Mesenchymal stem cell (in vitro differentiated cells and primary cell): ENCODE results near the gene RNF220.

Source experiments
- DNase-seq: peaks from one replicate; pipeline ENCODE4 v3.0.0-alpha.2; 2013
- H2AFZ ChIP-seq: one replicate; pipeline ENCODE4 v1.6.1; 2013; ENCODE audit warnings: low read depth, mild to moderate bottlenecking, control low read depth, inconsistent platforms, low read length, moderate library complexity
- H2AK5ac ChIP-seq: 2 replicates; pipeline ENCODE4 v1.6.1; 2013; ENCODE audit warnings: low read length, moderate library complexity, mild to moderate bottlenecking, inconsistent platforms; ENCODE audit not compliant: severe bottlenecking
- H2BK120ac ChIP-seq: one replicate; pipeline ENCODE4 v1.6.1; 2013; ENCODE audit warnings: low read depth, mild to moderate bottlenecking, inconsistent platforms, low read length, moderate library complexity
- H2BK12ac ChIP-seq, 2 experiments: one replicate each; pipeline ENCODE4 v1.6.1; 2013; ENCODE audit warnings: inconsistent platforms in 2 of 2, low read length in 2 of 2, mild to moderate bottlenecking in 2 of 2, moderate library complexity in 2 of 2, control low read depth in 1 of 2
- H2BK15ac ChIP-seq: one replicate; pipeline ENCODE4 v1.6.1; 2013; ENCODE audit warnings: mild to moderate bottlenecking, low read depth, inconsistent platforms; ENCODE audit not compliant: poor library complexity, severe bottlenecking
- H2BK5ac ChIP-seq: 2 replicates; pipeline ENCODE4 v1.6.1; 2013; ENCODE audit warnings: low read depth, mild to moderate bottlenecking, low read length, control low read depth, inconsistent platforms; ENCODE audit not compliant: poor library complexity, severe bottlenecking
- H3K14ac ChIP-seq, 2 experiments: one replicate each; pipeline ENCODE4 v1.6.1; 2013; ENCODE audit warnings: inconsistent platforms in 2 of 2, low read length in 2 of 2, control low read depth in 1 of 2, mild to moderate bottlenecking in 1 of 2, moderate library complexity in 1 of 2
- H3K18ac ChIP-seq, 2 experiments: one replicate each; pipeline ENCODE4 v1.6.1; 2013; ENCODE audit warnings: inconsistent platforms in 2 of 2, low read length in 2 of 2, control low read depth in 1 of 2, low read depth in 1 of 2, mild to moderate bottlenecking in 1 of 2
- H3K23ac ChIP-seq, 2 experiments: one replicate each; pipeline ENCODE4 v1.6.1; 2013; ENCODE audit warnings: inconsistent platforms in 2 of 2, low read length in 2 of 2, mild to moderate bottlenecking in 2 of 2, moderate library complexity in 2 of 2, control low read depth in 1 of 2
- H3K27ac ChIP-seq: 2 replicates; pipeline ENCODE4 v1.5.1; 2013; ENCODE audit warnings: mild to moderate bottlenecking, moderate library complexity, low read length, control low read depth, inconsistent platforms; ENCODE audit not compliant: poor library complexity, severe bottlenecking
- H3K27me3 ChIP-seq, 2 experiments: 2 replicates each; pipeline versions ENCODE4 v1.6.1 to v1.7.0; 2013; ENCODE audit warnings: low read length in 2 of 2, mild to moderate bottlenecking in 2 of 2, moderate library complexity in 2 of 2, control low read depth in 1 of 2, inconsistent platforms in 1 of 2; ENCODE audit not compliant: control insufficient read depth in 1 of 2, insufficient read depth in 1 of 2
- H3K36me3 ChIP-seq, 2 experiments: 2 replicates each; pipeline versions ENCODE4 v1.6.1 to v1.7.0; 2013; ENCODE audit warnings: low read length in 2 of 2, control low read depth in 1 of 2, inconsistent platforms in 1 of 2, low read depth in 1 of 2, mild to moderate bottlenecking in 1 of 2; ENCODE audit not compliant: insufficient read depth in 2 of 2, control insufficient read depth in 1 of 2
- H3K4ac ChIP-seq, 2 experiments: one replicate each; pipeline ENCODE4 v1.6.1; 2013; ENCODE audit warnings: inconsistent platforms in 2 of 2, low read length in 2 of 2, mild to moderate bottlenecking in 2 of 2, moderate library complexity in 2 of 2, control low read depth in 1 of 2, low read depth in 1 of 2
- H3K4me1 ChIP-seq: 2 replicates; pipeline ENCODE4 v1.6.1; 2013; ENCODE audit warnings: low read depth, low read length, control low read depth; ENCODE audit not compliant: control insufficient read depth, insufficient read depth
- H3K4me2 ChIP-seq: 2 replicates; pipeline ENCODE4 v1.6.1; 2013; ENCODE audit warnings: low read length, mild to moderate bottlenecking, inconsistent platforms; ENCODE audit not compliant: poor library complexity, severe bottlenecking
- H3K4me3 ChIP-seq, 2 experiments: 2 replicates each; pipeline versions ENCODE4 v1.5.1 to v1.7.0; 2013; ENCODE audit warnings: low read length in 2 of 2, mild to moderate bottlenecking in 2 of 2, control low read depth in 1 of 2, low read depth in 1 of 2; ENCODE audit not compliant: insufficient read depth in 1 of 2
- H3K79me1 ChIP-seq: replicated peaks from 2 replicates; pipeline ENCODE4 v1.6.1; 2013; ENCODE audit warnings: mild to moderate bottlenecking, control low read depth, low read length, inconsistent platforms; ENCODE audit not compliant: poor library complexity, severe bottlenecking
- H3K9ac ChIP-seq: 2 replicates; pipeline ENCODE4 v1.7.0; 2013; ENCODE audit warnings: mild to moderate bottlenecking, low read length, moderate library complexity
- H3K9me3 ChIP-seq: 2 replicates; pipeline ENCODE4 v1.7.0; 2013; ENCODE audit warnings: mild to moderate bottlenecking, low read length; ENCODE audit not compliant: control insufficient read depth
- H4K8ac ChIP-seq: one replicate; pipeline ENCODE4 v1.6.1; 2013; ENCODE audit warnings: inconsistent platforms, mild to moderate bottlenecking, low read length, moderate library complexity
- H4K91ac ChIP-seq: one replicate; pipeline ENCODE4 v1.6.1; 2013; ENCODE audit warnings: mild to moderate bottlenecking, low read length, inconsistent platforms
- WGBS: methylation state at CpG from one replicate; pipeline ENCODE4 v1.1.7; 2013; ENCODE audit warnings: mixed read lengths; 5-methylcytosine and 5-hydroxymethylcytosine counted together

Gene RNF220

DNA sequence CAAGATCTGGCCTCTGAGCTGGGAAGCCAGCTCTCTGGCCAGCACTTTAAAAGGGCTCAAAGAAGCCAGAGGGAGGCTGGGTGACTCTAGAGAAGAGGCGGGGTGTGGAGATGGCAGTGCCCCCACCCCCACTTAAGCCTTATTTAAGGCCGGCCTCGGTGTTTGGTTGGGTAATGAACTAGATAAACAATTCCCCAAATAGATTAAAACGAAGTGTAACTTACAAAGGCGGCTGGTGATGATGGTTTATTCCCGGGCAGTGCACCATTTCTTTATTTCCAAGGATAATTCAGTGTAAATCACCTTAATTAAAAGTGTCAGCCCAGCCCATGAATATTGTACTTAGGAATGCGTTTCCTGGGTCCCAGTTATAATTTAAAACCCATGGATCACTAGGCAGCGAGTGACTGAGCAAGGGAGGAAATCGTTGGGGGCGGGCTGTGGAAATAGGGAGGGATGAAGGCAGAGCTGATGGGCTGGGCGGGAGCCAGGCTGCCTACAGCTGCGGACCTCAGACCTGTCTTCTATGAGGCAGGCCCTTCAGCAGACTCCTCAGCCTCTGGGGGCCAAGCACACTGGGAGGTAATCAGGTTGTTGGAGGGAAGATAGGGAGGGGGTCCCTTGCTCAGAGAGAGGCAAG, 214.3 kb downstream of the RNF220 start:
- Histone ChIP-seq H3K9ac (no peak overlapping the region), H2BK15ac (no peak overlapping the region), H3K23ac (no peak overlapping the region), H3K79me1 (no peaks in the 10 kb centered on the region), H3K27ac (no peak overlapping the region), H3K4me2 (no peak overlapping the region), H3K14ac (no peak overlapping the region), H4K91ac (no peak overlapping the region), H2BK12ac (no peak overlapping the region), H3K36me3 (no peaks in the 10 kb centered on the region), H3K27me3 (peaks cover 14 to 45% of the 10 kb centered on the region in 2 experiments), H3K4ac (no peak overlapping the region), H2AK5ac (no peak overlapping the region), H3K18ac (no peak overlapping the region), H2BK120ac (no peak overlapping the region), H4K8ac (no peak overlapping the region), H3K4me3 (no peak overlapping the region), H2BK5ac (no peak overlapping the region), H3K9me3 (no peaks in the 10 kb centered on the region), H3K4me1 (peaks cover 10% of the 10 kb centered on the region), H2AFZ (no peak overlapping the region)
- DNase-seq, result no peak
- WGBS, result 70% methylated on average over 9 of the region's 12 CpGs

DNA sequence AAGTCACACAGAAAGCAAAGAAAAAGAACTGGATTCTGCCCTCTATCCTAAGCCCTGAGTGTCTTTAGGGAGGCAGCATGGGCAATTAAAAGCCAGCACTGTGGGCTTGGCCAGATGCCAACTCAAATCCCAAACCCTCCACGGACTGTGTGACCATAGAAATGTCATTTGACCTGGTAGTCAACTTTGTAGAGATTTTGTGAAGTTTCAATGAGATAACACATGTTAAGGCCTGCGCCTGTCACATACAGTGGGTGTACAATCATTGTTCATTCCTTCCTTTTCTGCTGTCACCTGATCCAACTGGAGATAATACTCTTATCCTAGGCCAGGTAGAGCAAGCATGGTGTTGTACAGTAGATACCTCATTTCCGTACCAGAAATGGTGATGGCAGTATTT, 215.0 kb downstream of the RNF220 start:
- Histone ChIP-seq H2AK5ac (no peak overlapping the region), H3K18ac (no peak overlapping the region), H2BK12ac (no peak overlapping the region), H3K4me3 (no peak overlapping the region), H3K27me3 (peaks cover 14 to 40% of the 10 kb centered on the region in 2 experiments), H3K9ac (no peak overlapping the region), H2BK5ac (no peak overlapping the region), H3K23ac (no peak overlapping the region), H3K9me3 (no peaks in the 10 kb centered on the region), H3K36me3 (no peaks in the 10 kb centered on the region), H2AFZ (no peak overlapping the region), H3K4me1 (peaks cover 10% of the 10 kb centered on the region), H3K4me2 (no peak overlapping the region), H4K8ac (no peak overlapping the region), H3K14ac (no peak overlapping the region), H4K91ac (no peak overlapping the region), H2BK15ac (no peak overlapping the region), H3K79me1 (no peaks in the 10 kb centered on the region), H3K4ac (no peak overlapping the region), H2BK120ac (no peak overlapping the region), H3K27ac (no peak overlapping the region)
- WGBS, result 83% methylated on average over 2 of the region's 3 CpGs
- no peak for DNase-seq

DNA sequence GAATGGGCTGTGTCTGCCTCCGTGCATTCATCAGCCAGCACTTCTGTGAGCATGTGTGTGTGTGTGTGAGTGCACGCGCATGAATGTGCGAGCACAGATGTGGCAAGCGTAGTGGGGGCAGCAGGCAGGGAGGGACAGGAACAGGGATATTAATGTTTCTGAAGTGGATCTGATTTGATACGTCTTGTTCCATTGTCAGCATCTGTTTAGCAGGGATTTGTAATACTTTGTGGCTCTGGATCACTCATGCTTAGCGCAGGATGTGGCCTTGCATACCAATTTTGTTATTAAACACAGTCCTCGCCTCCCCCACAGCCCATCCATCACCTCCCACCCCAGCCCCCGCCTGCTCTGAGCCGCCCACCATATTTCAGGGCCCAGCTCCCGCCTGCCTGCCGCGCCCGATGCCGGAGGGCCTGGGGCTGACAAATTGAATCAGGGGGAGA, 216.8 kb downstream of the RNF220 start:
- Histone ChIP-seq H3K4me2 (no peak overlapping the region), H2AFZ (no peak overlapping the region), H3K27ac (no peak overlapping the region), H3K4ac (no peak overlapping the region), H3K9ac (no peak overlapping the region), H3K4me3 (no peak overlapping the region), H3K4me1 (peaks cover 9% of the 10 kb centered on the region), H3K18ac (no peak overlapping the region), H4K8ac (no peak overlapping the region), H3K9me3 (no peaks in the 10 kb centered on the region), H3K36me3 (no peaks in the 10 kb centered on the region), H2BK120ac (no peak overlapping the region), H2BK15ac (no peak overlapping the region), H2AK5ac (no peak overlapping the region), H2BK12ac (no peak overlapping the region), H4K91ac (no peak overlapping the region), H2BK5ac (no peak overlapping the region), H3K14ac (no peak overlapping the region), H3K27me3 (peaks cover 4 to 22% of the 10 kb centered on the region in 2 experiments), H3K23ac (no peak overlapping the region), H3K79me1 (no peaks in the 10 kb centered on the region)
- WGBS, result 89% methylated on average over 15 of the region's 15 CpGs
- DNase-seq, result no peak

DNA sequence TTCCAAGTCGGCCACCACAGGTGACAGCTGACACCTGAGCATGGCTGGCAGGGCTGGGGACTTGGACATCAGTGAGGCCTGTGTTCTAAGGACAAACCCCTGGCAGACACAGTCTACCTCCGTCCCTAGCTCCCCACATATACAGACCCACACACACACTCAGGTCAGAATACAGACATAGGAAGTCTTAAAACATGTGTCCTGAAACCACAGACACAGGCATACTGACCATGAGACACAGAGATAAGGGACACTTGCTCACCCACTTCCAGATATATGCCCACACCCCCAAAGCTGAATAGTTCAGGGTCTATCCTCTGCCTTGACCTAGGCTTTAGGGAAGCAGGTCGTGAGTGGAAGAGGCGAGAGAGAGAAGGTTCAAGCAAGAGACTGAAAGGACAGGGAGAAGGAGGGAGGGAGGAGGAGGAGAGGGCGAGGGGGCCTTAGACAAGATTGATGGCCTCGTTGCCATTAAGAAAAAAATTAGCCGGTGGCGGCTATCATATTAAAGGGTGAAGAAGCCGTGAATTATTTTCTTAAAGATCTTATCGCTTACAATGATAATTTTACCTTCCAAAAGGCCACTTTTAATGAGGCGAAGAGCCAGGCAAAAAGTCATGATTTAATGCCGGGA, 219.3 kb downstream of the RNF220 start:
- Histone ChIP-seq H2BK120ac (no peak overlapping the region), H3K4ac (no peak overlapping the region), H3K4me1 (no peaks in the 10 kb centered on the region), H3K23ac (no peak overlapping the region), H2BK5ac (no peak overlapping the region), H3K4me2 (no peak overlapping the region), H3K4me3 (no peak overlapping the region), H2BK12ac (no peak overlapping the region), H3K14ac (no peak overlapping the region), H3K9ac (no peak overlapping the region), H4K91ac (no peak overlapping the region), H3K36me3 (no peaks in the 10 kb centered on the region), H3K9me3 (no peaks in the 10 kb centered on the region), H2BK15ac (no peak overlapping the region), H2AFZ (no peak overlapping the region), H3K27ac (no peak overlapping the region), H2AK5ac (no peak overlapping the region), H3K18ac (no peak overlapping the region), H3K27me3 (peaks cover 0 to 3% of the 10 kb centered on the region in 2 experiments), H4K8ac (no peak overlapping the region), H3K79me1 (no peaks in the 10 kb centered on the region)
- 81% methylated on average over 12 of the region's 12 CpGs for WGBS
- DNase-seq, result no peak
